ENCODE results near the gene SLC6A7. TPM values are rescaled to one million over a fixed set of nuclear protein-coding genes. Genes with fewer than 3 reads are reported as not detected.

SLC6A7 gene
- total RNA-seq, 4 donors from 2014 or later, result not detected

DNA sequence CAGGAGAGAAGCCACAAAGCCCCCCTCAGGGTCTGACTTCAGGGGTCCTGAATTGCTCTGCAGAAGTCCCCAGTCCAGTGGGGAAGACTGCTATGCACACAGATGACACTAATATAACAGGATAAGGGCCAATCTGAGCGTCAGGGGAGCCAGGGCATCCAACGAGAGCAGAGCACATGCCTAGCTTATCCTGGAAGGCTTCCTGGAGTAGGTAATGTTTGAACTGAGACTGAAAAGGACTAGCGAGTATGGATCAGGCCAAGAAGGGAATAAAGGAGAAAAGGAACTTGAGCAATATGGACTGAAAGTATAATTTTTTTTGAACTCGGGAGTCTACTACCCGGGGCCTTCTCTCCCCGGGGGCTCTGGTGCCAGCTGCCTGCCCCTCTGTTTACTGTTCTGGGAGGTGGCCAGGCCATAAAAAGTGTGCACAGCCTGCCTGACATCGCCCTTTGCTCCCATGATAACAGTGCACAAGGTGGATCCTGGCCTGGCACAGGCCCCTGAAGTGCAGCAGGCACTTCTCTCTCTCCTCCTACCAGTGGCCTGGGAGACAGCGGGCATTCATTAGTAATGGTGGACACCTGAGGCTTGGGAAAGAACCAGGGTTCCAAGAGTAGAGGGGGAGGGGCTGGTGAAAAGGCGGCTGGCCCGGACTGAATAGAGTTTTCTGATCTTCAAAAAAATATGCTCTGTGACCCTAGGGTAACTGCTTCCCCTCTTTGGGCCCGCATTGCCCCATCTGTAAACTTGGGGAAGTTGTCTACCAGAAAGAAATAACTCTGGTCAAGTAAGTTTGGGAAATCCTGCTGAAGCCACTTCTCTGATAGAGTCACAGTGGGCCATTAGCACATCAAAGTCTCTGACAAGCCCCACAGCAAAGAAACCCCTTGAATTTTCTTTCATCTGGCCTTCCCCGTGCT is 4.6 kb upstream of the SLC6A7 start:
- DNase-seq (ENCODE audit: low spot score), result no peak
- TF ChIP-seq CTCF (IDR thresholded peaks at IDR 0.05), result no peak
- no peak for ATAC-seq (ENCODE audit: low FRiP score)

DNA sequence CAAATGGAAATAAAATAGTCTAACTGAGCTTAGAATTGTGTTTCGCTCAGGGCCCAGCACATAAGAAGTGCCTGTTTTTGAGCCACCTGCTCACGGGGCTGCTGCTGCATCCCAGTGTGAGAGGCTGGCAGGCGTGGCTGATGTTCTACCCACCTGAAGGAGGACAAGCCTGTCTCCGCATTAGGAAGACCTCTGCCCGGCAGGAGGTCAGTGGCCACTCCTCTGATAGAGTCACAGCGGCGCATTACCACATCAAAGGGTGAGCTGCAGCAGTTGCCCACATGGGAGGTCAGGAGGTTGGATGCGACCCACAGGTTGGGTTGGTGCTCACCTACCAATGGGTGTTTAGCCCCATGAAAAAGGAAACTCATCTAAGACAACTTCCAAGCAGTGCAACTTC is 3.7 kb upstream of the SLC6A7 start:
- DNase-seq (ENCODE audit: low spot score), result no peak
- ATAC-seq (ENCODE audit: low FRiP score), result no peak
- no peak for TF ChIP-seq CTCF (IDR thresholded peaks at IDR 0.05)

- no peak for TF ChIP-seq CTCF (IDR thresholded peaks at IDR 0.05)
- DNase-seq (ENCODE audit: low spot score), result no peak
- ATAC-seq (ENCODE audit: low FRiP score), result no peak
These were observed 3.0 kb upstream of the SLC6A7 start for GRCh38 chr5:150186897-150187296.

DNA sequence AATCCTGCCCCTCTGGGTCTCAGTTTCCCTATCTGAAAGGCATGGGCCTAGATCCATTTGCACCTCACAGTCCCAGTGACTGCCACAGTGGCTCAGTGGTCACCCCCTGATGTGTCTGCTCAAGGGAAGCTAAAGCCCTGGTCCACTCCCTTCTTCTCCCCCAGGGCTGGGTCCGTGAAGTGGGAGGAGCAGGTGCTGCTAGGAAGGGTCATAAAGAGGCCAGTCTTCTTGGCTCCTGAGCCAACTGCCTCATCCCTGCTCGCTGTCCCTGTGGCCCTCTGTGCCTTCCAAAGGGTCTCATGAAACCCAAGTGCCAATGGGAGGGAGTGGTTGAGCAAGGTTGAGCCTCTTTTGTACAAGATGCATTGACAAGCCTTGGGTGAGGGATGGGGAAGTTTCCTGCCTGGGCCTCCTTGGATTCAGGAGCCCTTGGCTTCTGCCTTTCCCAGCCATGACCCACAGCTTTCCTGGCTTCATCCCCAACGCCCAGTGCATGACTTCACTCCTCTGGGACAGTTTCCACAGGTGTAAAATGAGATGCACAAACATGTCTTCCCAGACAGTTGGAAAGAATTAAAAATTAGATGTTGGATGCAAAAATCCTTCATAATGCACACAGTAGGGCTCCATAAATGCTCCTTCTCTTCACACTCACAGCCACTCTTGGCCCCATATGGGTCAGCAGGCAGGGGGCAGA is 1.6 kb upstream of the SLC6A7 start:
- ATAC-seq (ENCODE audit: low FRiP score), result no peak
- DNase-seq (ENCODE audit: low spot score), result no peak
- no peak for TF ChIP-seq CTCF (IDR thresholded peaks at IDR 0.05)

DNA sequence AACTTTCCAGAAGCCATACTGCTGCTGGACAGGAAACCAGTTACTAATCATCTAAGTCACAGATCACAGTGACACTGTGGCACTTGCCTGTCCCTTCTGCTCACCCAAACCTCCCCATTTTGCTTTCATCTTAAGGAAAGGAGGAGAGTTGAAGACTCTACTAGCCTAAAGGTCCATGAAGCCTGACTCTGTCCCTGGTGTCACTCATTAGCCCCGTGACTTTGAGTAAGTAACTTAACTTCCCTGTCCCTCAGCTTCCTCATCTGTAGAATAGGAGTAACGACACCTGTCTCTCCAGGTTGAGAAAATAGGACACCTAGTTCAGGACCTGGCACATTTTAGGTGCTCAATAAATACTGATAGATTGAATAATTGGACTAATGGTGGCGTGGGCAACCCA is 536 bp upstream of the SLC6A7 start:
- DNase-seq (ENCODE audit: low spot score) (no peak), ATAC-seq (ENCODE audit: low FRiP score) (no peak)
- no peak for TF ChIP-seq CTCF (IDR thresholded peaks at IDR 0.05)

DNA sequence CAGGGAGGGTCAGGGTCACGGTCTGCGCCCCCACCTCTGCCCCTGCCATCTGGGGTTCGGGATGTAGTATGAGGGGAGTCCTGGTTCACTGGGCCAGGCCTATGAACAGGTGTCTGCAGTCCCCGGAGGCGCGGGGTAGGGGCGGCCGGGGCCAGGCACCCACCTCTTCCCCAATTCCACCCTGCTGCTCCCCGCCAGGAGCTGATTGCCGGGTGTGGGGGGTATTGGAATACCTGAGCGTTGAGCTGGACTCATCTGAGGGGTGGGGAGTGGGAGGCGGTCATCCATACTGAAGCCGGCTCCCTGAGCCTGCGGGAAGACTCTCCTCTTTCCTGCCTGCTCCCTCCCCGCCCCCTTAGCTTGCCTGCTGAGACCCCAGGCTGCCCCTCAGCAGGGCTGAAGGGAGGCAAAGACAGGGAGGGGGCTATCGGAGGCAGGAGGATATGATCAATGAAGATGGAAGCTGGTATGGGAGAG is 679 bp downstream of the SLC6A7 start:
- DNase-seq (ENCODE audit: low spot score) (no peak), ATAC-seq (ENCODE audit: low FRiP score) (no peak)
- TF ChIP-seq CTCF (IDR thresholded peaks at IDR 0.05), result no peak

All from omental fat pad (tissue), 4 donors.